ENCODE data around the gene ZBTB7A. TPM values are rescaled to one million over a fixed set of nuclear protein-coding genes. Genes with fewer than 3 reads are reported as not detected.

Gene ZBTB7A
- total RNA-seq, 2 donors from 2014 or later, result 28.5 to 32.5 TPM

DNA sequence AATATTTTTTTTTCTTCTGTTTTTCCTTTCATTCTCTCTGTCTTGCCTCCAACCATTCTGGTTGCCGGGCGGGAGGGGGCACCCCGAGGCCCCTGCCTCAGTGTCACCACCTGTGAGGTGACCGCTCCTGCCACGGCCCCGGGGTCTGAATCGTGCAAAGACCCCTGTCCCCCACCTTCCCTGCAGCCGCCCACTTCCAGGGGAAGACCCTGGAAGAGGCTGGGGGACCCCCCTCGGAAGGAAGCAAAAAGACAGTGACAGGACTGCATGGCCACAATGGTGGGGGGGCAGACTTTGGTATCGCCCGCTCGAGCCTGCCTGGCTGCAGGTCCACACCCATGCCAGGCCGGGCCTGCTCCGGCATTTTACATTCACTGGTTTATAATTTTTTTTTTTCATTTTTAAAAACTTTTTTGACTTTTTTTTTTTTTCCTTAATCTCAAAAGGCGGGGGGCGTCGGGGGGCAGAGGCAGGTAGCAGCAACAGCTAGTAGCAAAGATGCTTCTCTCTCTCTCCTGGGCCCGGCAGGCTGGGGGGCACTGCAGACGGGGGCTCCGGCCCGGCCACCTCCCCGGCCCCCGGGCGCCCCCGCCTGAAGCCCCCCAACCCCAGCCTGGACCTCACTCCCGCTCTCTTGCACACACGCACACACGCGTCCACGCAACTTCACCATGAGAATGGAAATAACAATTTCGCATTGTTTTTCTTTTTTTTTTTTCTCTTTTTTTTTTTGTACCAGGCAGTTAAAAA lies 22.6 kb downstream of the ZBTB7A start:
- ATAC-seq (no peak), DNase-seq (no peak)
- intact Hi-C loops (cut with DNase I), result no loop called here

DNA sequence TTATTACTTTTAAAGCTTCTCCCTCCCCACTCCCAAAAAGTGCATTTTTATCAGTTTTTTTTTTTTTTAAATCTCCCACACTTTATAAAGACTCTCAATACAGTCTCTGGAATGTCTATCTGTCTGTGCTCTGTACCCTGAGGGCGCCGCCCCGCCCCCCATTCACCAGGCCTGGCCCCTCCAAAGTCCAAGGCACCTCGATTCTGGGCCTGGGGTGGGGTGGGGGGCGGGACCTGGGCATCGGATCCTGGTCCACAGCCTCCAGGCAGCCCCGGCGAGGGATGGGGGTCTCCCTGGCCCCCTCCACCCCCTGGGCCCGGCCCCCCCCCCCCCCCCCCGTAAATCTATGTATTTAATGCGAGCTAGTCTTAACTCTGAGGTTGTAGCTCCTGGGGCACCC lies 23.3 kb downstream of the ZBTB7A start:
- intact Hi-C loops (cut with DNase I), result no loop called here
- DNase-seq (no peak), ATAC-seq (no peak)

DNA sequence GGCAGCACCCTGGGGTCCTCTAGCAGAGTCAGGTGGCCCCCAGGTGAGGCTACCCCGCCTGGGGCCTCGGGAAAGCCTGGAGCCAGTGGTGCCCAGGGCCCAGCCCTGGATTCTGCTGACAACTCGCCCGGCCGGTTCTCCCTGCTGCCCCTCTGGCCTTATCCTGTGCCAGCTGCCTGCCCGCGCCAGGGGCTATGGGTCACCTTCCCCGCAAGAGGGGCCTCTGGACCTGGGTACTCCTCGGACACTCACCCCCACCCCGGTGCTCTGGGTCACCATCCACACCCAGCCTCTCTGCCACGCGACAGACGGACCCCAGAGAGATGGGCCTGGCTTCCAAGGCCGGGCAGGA lies 24.0 kb downstream of the ZBTB7A start:
- intact Hi-C loops (cut with DNase I), result no loop called here
- peak; percentile 14 to 18 for ATAC-seq

DNA sequence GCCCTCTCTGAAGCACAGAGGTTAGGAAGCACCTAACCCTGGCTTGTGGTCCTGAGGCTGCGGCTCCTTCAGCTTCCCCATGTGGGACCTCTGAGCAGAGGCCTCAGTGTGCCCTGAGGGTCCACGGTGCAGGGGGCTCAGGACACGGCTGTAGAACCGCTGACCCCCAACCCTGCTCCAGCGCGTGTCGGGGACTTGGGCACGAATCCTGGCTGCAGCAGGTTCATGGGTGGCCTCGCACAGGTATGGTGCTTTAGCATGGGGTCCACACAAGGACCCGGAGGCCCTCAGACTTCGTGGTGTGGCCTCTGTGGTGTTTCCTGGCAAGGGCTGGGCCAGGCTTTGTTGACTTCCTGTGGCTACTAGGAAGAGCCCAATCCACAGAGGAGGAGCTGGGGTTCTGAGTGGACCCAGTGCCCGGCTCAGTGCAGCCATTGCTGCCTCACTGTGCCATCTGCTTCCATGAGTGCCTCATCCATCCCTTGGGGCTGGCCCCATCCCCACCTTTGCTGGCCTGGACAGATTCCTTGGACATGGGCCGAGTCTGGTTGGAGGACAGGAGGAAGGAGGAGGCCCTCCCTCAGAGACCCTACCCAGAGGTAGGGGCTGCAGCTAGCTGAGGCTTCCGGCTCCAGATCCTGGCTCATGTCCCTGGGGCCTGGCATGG lies 24.5 kb downstream of the ZBTB7A start:
- DNase-seq (no peak), ATAC-seq (peak; percentile 14 to 20)
- intact Hi-C loops (cut with DNase I), result no loop called here

More for the DNA sequence above, 24.0 kb downstream of the ZBTB7A start:
- DNase-seq, result no peak

DNA sequence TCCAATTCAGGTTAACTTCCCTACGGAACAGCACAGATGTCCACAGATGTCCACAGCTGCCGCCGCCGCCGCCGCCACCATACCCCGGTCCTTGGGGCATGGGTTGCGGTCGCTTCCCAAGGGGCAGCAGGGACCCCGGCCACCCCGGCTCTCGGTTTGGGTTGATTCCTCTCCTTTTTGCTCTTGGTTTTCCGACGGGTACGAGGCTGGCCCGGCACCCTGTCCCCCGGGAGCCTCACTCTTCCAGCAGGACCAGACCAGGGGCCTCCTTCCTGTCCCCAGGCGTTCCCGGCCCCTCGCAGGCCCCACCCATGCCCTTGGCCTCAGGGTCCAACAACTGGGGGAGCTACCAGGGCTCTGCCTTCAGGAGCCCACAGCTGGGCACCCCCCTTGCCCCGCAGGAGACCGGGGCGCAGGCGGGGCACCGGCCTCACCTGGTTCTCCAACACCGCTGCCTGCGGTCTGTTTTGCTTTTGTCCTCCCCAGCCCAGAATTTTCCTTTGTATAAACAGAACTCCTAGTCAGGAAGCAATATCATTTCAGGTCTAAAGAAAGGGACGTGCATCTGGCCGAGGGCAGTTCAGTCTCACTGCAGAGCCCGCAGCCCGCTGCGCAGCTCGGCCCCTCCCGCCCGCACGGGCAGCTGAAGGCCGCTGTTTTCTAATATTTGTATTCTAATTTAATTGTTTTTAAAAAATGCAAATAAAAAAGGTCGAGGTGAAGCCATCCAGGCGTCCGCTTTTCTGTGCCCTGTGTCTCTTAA lies 27.9 kb downstream of the ZBTB7A start:
- no peak for DNase-seq
- no peak for ATAC-seq
- intact Hi-C loops (cut with DNase I), result no loop called here

DNA sequence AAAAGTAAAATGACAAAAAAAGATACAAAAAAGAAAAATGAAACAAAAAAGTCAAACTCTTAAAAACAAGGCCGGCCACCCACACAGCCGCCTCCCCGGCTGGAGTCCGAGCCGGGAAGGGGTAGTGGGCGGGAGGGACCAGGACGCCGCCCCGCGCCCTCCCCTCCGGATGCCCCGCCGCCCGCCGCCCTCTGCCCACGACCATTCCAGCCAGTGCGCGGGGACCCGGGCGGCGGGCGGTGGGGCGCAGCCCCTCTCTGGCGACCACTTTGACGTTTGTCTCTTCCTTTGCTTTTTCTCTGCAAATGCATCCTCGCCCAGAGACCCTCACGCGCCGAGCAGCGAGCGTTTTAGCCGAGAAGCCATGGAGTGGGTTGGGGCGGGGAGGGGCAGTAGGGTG lies 28.6 kb downstream of the ZBTB7A start:
- intact Hi-C loops (cut with DNase I), result no loop called here
- no peak for ATAC-seq
- DNase-seq, result no peak

DNA sequence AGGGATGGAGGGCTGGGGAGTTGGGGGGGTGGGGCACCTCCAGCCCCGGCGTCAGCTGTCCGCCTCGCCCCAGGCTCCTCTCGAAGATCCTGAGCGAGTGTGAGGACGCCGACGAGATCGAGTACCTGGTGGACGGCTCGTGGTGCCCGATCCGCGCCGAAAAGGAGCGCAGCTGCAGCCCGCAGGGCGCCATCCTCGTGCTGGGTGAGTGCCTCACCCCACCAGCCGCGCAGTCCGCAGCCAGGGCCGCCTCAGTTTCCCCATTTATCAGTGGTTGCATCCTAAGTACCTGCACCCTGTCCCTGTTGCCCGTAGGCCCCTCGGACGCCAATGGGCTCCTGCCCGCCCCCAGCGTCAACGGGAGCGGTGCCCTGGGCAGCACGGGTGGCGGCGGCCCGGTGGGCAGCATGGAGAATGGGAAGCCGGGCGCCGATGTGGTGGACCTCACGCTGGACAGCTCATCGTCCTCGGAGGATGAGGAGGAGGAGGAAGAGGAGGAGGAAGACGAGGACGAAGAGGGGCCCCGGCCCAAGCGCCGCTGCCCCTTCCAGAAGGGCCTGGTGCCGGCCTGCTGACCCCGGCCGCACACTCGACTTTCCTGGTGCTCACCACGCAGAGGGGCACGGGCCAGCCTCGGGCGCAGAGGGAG lies 29.3 kb downstream of the ZBTB7A start:
- intact Hi-C loops (cut with DNase I), result no loop called here
- ATAC-seq (no peak), DNase-seq (no peak)

DNA sequence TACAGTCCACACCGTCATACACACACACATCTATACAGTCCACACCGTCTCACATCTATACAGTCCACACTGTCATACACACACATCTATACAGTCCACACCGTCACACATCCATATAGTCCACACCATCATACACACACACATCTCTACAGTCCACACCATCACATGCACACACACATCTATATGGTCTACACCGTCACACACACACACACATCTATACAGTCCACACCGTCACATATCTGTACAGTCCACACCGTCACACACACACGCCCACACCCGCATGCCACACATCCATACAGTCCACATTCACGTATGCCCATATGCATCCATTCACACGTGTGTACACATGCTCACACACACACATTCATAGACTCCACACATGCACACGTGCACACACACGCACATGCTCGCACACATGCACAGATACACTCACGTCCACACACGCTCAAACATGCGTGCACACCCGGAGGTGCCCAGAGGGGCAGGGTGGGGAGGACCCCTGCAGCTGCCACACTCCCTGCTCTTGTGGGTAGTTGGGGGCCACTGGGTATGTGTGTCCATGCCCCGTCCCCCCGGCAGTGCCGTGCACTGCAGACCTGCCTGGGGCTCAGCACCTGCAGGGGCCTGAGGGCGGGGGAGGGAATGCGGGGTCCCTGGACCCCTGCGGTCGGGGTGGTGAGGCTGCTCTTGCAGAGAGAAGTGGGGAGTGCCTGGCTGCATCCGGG lies 30.0 kb downstream of the ZBTB7A start:
- intact Hi-C loops (cut with DNase I), result no loop called here
- no peak for ATAC-seq
- no peak for DNase-seq

DNA sequence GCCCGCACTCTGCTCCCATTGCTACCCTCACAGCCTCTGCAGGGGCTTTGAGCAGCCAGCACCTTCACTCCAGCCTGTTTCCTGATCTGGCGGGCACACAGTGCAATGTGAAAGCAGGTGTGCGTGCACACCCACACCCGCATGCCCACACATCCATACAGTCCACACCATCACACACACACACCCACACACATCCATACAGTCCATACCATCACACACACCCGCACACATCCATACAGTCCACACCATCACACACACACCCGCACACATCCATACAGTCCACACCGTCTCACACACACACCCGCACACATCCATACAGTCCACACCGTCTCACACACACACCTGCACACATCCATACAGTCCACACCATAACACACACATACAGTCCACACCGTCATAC lies 31.1 kb downstream of the ZBTB7A start:
- intact Hi-C loops (cut with DNase I), result no loop called here
- ATAC-seq, result peak in 1 of 2 donors; percentile 7
- no peak for DNase-seq

DNA sequence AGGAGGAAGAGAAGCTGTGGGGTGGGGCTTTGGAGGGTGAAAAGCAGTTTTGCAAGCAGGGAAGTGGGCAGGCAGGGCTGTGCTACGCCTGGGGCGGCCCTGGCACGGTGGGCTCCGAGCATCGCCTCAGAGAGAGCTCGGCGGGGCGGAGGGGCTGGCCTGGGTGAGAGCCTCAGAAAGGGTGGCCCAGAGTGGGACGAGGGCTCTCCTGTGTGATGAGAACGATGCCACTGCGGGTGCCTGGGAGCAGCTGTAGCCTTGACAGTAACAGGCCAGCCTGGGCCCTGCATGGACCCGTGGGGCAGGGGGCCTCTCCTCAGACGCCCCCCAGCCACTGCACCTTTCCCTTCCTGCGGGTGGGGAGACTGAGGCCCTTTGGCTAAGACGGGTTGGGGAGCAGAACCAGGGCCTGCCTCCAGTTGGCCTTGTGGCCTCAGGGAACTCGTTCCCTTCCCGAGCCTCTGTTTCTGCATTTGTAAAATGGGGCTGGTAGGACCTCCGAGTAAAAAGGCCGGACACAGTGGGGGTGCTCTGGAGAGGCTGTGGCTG lies 31.6 kb downstream of the ZBTB7A start:
- no peak for DNase-seq
- ATAC-seq, result no peak
- intact Hi-C loops (cut with DNase I), result no loop called here

DNA sequence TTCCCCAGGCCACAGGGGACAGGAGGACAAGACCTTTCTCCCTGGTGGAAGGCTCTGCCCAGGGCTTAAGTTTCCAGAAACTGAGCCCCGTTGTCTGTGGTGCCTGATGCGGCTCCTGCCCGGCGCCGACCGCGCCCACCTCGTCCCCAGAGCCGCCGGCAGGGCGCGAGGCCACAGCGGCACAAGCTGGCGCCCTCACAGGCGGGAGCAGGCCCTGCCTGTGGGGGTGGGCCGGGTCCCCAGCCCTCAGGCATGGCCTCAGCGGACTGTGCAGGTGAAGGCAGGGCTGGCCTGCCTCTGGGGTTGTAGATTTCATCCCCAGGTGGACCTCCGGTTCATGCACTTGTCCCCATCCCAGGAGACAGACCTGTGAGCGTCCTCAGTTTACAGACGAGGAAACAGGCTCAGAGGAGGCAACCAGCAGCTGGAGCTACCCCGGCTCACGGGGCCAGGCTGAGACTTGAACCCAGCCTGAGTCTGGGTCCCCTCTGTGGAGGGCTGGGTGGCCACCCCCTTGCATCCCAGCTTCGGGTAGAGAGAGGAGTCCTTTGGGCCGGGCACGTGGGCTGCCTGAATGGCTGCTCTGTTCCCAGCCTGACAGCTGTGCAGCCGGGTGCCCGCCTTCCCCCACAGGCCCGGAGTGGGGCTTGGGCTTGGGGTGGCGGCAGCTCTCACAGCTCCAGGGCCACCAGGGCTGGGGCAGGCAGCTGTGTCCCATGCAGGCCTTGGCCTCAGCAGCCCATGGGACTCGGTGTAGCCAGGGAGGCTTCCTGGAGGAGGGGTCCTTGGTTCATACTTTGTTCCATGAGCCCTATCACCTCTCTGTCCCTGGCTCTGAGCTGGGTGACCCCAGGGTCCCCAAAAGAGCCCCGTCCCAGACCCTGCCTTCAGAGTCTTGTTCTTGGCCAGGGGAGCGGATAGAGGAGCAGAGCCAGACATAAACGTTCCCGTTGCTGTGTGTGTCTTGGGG lies 32.4 kb downstream of the ZBTB7A start:
- intact Hi-C loops (cut with DNase I), result no loop called here
- no peak for DNase-seq
- no peak for ATAC-seq

DNA sequence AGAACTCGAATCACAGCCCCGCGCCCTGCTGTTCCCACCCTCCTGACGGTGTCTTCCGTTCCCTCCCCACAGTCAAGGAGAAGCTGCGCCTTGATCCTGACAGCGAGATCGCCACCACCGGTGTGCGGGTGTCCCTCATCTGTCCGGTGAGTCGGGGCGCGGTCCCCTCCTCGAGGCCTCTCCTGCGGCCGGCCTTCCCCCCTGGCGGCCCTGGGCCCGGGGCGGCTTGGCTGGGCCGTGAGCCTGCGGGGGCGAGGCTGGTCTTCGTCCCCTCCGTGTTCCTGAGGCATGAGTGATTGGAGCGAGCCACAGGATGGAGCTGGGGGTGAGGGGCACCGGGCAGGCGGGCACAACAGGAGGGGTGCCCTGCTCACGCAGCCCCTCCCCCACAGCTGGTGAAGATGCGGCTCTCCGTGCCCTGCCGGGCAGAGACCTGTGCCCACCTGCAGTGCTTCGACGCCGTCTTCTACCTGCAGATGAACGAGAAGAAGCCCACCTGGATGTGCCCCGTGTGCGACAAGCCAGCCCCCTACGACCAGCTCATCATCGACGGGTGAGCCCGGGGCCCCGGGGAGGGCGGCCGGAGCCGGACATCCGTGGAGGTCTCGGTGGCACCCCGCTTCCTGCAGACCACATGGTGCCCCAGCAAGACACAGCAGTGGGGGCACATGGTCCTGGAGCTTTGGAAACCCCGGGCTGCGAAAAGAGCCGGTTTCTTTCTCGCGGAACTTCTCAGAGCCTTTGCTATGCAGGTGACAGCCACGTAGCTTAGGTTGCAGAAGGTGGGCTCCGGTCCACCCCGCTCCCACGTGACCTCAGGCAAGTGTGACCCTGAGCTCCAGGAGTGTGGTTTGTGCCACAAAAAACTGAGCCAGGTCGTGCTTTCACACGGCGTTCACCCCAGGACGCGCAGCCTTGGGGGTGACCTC lies 33.4 kb downstream of the ZBTB7A start:
- ATAC-seq, result no peak
- DNase-seq, result no peak
- intact Hi-C loops (cut with DNase I), result no loop called here

DNA sequence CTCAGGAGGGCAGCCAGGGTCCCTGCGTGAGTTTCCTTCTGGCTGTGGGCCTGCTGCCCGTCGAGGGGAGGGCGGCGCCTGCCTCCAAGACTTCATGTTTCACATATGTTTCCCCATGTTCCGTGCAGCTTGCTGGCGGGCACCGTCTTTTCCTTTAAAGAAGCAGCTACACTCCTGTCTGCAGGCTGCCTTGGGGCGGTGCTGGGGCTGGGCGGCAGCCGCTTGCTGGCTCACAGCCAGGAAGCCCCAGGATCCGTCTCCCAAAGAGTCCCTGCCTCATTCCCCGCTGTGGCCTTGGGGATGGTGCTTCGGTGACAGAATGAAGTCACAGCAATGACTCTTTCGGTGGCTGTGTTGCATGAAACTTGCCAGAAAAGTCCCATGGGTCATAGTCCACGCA lies 34.3 kb downstream of the ZBTB7A start:
- DNase-seq (no peak), ATAC-seq (no peak)
- intact Hi-C loops (cut with DNase I), result no loop called here

DNA sequence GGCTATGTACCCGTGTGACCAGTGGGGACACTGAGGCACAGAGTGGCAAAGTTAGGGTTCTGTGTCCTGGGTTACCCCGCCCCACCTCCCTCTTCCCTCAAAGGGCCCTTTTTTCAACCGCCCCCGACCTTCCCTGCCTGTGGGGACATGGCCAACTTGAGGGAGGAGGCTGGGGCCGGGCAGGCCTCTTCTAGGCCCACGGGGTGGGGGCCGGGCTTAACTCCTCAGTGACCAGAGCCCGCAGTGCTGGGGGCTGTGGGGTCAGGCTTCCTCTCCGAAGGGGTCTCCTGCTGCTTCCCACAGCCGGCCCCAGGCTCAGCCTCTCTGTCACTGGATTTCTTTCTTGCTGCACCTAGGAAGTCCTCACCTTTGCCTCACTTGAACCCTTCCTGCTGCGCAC lies 35.3 kb downstream of the ZBTB7A start:
- intact Hi-C loops (cut with DNase I), result no loop called here
- ATAC-seq (no peak), DNase-seq (no peak)

DNA sequence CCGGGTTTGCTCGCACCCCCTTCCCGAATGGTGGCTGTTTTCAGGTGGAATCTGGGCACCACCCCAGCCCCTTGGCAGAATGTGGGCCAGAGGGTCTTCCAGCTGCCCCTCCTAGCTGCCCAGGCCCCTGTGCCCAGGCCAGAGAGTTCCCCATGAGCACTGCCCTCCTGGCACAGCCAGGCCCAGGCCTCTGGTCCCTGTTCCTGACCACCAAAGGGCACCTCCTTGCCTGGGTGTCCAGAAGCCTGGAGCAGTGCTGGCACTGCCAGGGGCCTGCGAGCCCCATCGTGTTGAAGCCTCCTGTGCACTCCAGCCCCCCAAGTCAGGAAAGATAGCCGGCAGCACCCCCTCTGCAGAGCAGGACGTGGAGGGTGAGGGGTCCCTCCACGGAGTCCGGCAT lies 35.7 kb downstream of the ZBTB7A start:
- DNase-seq, result no peak
- intact Hi-C loops (cut with DNase I), result no loop called here
- ATAC-seq, result no peak

DNA sequence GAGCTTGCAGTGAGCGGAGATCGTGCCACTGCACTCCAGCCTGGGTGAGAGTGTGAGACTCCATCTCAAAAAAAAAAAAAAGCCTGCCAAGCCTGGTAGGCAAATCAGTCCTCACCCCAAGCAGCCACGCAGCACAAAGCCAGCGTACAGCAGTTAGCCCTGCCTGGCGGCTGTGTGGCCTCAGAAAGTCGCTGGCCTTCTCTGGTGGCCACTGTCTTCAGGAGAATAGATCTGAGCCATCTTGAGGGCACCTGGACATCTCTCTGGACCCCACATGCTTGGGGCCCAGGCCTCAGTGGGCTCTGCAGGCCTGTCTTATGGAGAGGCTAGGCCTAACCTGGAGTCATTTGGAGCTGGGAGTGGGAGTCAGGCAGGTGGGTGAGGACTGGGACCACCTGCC lies 36.1 kb downstream of the ZBTB7A start:
- no peak for ATAC-seq
- DNase-seq, result no peak
- intact Hi-C loops (cut with DNase I), result no loop called here

DNA sequence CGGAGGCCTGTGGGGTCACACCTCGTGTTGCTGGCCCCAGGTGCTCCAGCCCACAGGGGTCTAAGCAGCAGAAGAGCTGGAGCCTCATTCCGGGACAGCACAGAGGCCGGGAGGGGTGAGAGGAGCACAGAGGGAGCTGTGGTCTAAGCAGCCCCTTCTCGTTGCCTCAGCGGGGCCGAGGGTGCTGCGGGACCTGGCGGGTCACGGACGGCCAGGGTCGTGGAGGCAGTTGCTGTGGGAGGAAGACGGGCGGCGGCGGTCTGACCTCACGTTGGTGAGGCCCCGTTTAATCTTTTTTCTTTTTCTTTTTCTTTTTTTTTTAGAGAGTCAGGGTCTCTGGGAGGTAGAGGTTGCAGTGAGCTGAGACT lies 37.5 kb downstream of the ZBTB7A start:
- DNase-seq, result no peak
- intact Hi-C loops (cut with DNase I), result no loop called here
- ATAC-seq, result no peak

All from left cardiac atrium (tissue), 4 donors.